ENCODE results near the gene OR52A1. TPM values are rescaled to one million over a fixed set of nuclear protein-coding genes. Genes with fewer than 3 reads are reported as not detected.

The OR52A1 gene
- total and polyA plus RNA-seq, 8 donors: not detected

GRCh38 chr11:5115339-5115738 lies 39.2 kb downstream of the OR52A1 start:
- intact Hi-C loops (cut with DNase I; ENCODE audit: low total_unique reads): no loop called here

DNA sequence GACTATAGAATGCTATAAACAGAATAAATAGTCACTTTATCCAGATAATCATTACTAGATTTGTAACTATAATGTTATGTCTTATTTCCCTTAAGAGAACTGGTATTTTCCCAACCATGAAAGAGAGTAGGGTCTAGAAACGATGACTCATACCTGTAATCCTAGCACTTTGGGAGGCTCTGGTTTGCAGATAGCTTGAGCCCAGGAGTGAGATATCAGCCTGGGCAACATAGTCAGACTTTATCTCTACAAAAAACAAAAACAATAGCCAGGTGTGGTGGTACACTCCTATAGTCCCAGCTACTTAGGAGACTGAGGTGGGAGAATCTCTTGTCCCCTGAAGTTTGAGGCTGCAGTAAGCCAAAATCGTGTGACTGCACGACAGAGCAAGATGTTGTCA lies 47.3 kb downstream of the OR52A1 start:
- intact Hi-C loops (cut with DNase I; ENCODE audit: low total_unique reads): no loop called here
- TF ChIP-seq EP300 (IDR thresholded peaks at IDR 0.05): no peak
- no peak for TF ChIP-seq CTCF (IDR thresholded peaks at IDR 0.05)
- TF ChIP-seq POLR2A (IDR thresholded peaks at IDR 0.05): no peak
- Histone ChIP-seq H3K4me1 (no peaks in the 10 kb centered on the region), H3K36me3 (no peaks in the 10 kb centered on the region), H3K9me3 (no peaks in the 10 kb centered on the region), H3K4me3 (no peak overlapping the region), H3K27me3 (peaks cover 0 to 4% (median 0%) of the 10 kb centered on the region in 3 donors), H3K27ac (no peak overlapping the region)
- 59 to 77% (median 72%) methylated on average over 3 of the region's 3 CpGs for WGBS, 5 donors
- DNase-seq: no peak

More at GRCh38 chr11:5115339-5115738, 39.2 kb downstream of the OR52A1 start:
- no peak overlapping the region for H3K4me3 ChIP-seq
- no peak for DNase-seq
- WGBS, 5 donors: 64 to 82% (median 76%) methylated on average over 3 of the region's 3 CpGs
- no peaks in the 10 kb centered on the region for H3K27me3 ChIP-seq
- no peaks in the 10 kb centered on the region for H3K4me1 ChIP-seq
- no peaks in the 10 kb centered on the region for H3K9me3 ChIP-seq
- H3K27ac ChIP-seq: no peak overlapping the region
- H3K36me3 ChIP-seq: no peaks in the 10 kb centered on the region
- no peak for TF ChIP-seq CTCF (IDR thresholded peaks at IDR 0.05)
- no peak for TF ChIP-seq EP300 (IDR thresholded peaks at IDR 0.05)
- TF ChIP-seq POLR2A (IDR thresholded peaks at IDR 0.05): no peak
- TF ChIP-seq POLR2AphosphoS5 (IDR thresholded peaks at IDR 0.05): no peak

- intact Hi-C loops (cut with DNase I; ENCODE audit: low total_unique reads): no loop called here
- no peak for TF ChIP-seq POLR2A (IDR thresholded peaks at IDR 0.05)
- TF ChIP-seq POLR2AphosphoS5 (IDR thresholded peaks at IDR 0.05): no peak
- no peak for TF ChIP-seq CTCF (IDR thresholded peaks at IDR 0.05)
- no peak for TF ChIP-seq EP300 (IDR thresholded peaks at IDR 0.05)
- no peaks in the 10 kb centered on the region for H3K4me1 ChIP-seq
- no peaks in the 10 kb centered on the region for H3K9me3 ChIP-seq
- DNase-seq: no peak
- no peak overlapping the region for H3K27ac ChIP-seq
- H3K36me3 ChIP-seq: no peaks in the 10 kb centered on the region
- peaks cover 0 to 4% (median 0%) of the 10 kb centered on the region in 3 donors for H3K27me3 ChIP-seq
- H3K4me3 ChIP-seq: no peak overlapping the region
Observed at GRCh38 chr11:5103066-5103465, 51.5 kb downstream of the OR52A1 start.

DNA sequence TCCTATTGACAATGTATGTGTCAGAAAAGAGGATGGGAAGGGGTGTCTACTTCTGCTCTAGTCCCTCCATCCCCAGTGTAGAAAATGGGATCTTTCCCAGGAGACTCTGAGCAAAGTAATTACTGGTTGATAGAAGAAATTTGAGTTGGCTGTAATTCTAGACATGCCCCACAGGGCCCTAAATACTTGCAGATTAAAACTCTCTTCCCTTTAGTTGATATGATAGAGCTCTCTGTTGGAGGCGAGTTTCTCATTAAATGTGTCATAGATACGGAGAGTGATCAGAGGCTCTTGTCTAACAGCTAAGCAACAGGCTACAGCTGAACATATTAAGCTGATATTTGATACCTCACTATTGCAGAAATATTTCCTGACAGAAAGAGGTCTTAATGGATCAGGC lies 52.3 kb downstream of the OR52A1 start:
- H3K4me3 ChIP-seq: no peak overlapping the region
- peaks cover 0 to 4% (median 0%) of the 10 kb centered on the region in 3 donors for H3K27me3 ChIP-seq
- WGBS, 5 donors: 48 to 65% (median 55%) methylated on average over 2 of the region's 2 CpGs
- DNase-seq: no peak
- no peak for TF ChIP-seq POLR2AphosphoS5 (IDR thresholded peaks at IDR 0.05)
- TF ChIP-seq CTCF (IDR thresholded peaks at IDR 0.05): no peak
- no peak for TF ChIP-seq POLR2A (IDR thresholded peaks at IDR 0.05)
- no peak for TF ChIP-seq EP300 (IDR thresholded peaks at IDR 0.05)
- H3K4me1 ChIP-seq: no peaks in the 10 kb centered on the region
- no peaks in the 10 kb centered on the region for H3K9me3 ChIP-seq
- intact Hi-C loops (cut with DNase I; ENCODE audit: low total_unique reads): no loop called here
- no peak overlapping the region for H3K27ac ChIP-seq
- H3K36me3 ChIP-seq: no peaks in the 10 kb centered on the region
